HepG2 (cell line): ENCODE results near the gene BMERB1. TPM values are rescaled to one million over a fixed set of nuclear protein-coding genes. Genes with fewer than 3 reads are reported as not detected.

Experiments
- ATAC-seq: fragments of 200-7000 bp; cut with Tn5 transposase; 3 replicates; pipeline ENCODE4 v1.9.1; 2020; ENCODE audit warnings: mild to moderate bottlenecking, moderate library complexity
- BruUV-seq: library from RNA; stranded (reverse); fragments of 400-500 nt; replicated peaks from 2 replicates; lab custom pipeline; 2021; lab: Mats Ljungman, UMichigan
- CTCF ChIA-PET: fragments of 300-600 bp; formaldehyde crosslinking; extraction: SDS; loops from one replicate; lab custom pipeline; 2021; ENCODE audit warnings: low total read pairs, inconsistent platforms, low intra/inter-chr PET ratio; lab: Yijun Ruan, JAX
- POLR2A ChIA-PET: fragments of 350-600 bp; sonication (Branson Sonifier 250); formaldehyde crosslinking; loops from one replicate; lab custom pipeline; 2020; ENCODE audit warnings: antibody characterized with exemption, inconsistent platforms; lab: Yijun Ruan, JAX
- DNase-seq: peaks from one replicate; pipeline ENCODE4 v3.0.0-alpha.2; 2015; ENCODE audit warnings: low spot score
- FAIRE-seq: peaks from 3 replicates; lab custom pipeline; 2011; peaks lifted over from hg19 to GRCh38; lab: Jason Lieb, UNC
- H2AFZ ChIP-seq: one replicate; pipeline ENCODE4 v1.6.1; 2011; ENCODE audit warnings: low read length, inconsistent platforms
- H3K27ac ChIP-seq: fragments of 300-600 bp; 3 replicates; pipeline ENCODE4 v1.8.0; 2011; ENCODE audit warnings: mixed run types, mild to moderate bottlenecking, mixed read lengths, low read length, inconsistent platforms; ENCODE audit not compliant: insufficient read depth; ENCODE audit errors: extremely low read length
- H3K27me3 ChIP-seq, 2 experiments: fragments of 200-600 bp in 1 of 2; 2 replicates in 1 of 2; 3 replicates in 1 of 2; pipeline versions ENCODE4 v1.6.0 to v1.8.0; 2011; ENCODE audit warnings: low read length in 2 of 2, mild to moderate bottlenecking in 2 of 2, moderate library complexity in 2 of 2, inconsistent platforms in 1 of 2; ENCODE audit not compliant: insufficient read depth in 2 of 2, control insufficient read depth in 1 of 2
- H3K36me3 ChIP-seq, 2 experiments: fragments of 200-600 bp in 1 of 2; replicated peaks in 1 of 2; 2 replicates in 1 of 2; 3 replicates in 1 of 2; pipeline versions ENCODE4 v1.5.1 to v1.8.0; 2011; ENCODE audit warnings: low read length in 2 of 2, inconsistent platforms in 1 of 2; ENCODE audit not compliant: insufficient read depth in 2 of 2, control insufficient read depth in 1 of 2
- H3K4me1 ChIP-seq: 2 replicates; pipeline ENCODE4 v1.5.1; 2012; ENCODE audit warnings: low read length, inconsistent platforms; ENCODE audit not compliant: insufficient read depth
- H3K4me2 ChIP-seq: 2 replicates; pipeline ENCODE4 v1.6.0; 2011; ENCODE audit warnings: low read depth, low read length, inconsistent platforms
- H3K4me3 ChIP-seq, 3 experiments: fragments of 200-600 bp in 1 of 3; sonication (generic), shearing (Covaris generic) in 1 of 3; replicated peaks in 1 of 3; 2 replicates each; pipeline ENCODE4 v1.5.1; 2011 to 2016; ENCODE audit warnings: low read length in 3 of 3, inconsistent platforms in 2 of 3, low read depth in 2 of 3, mild to moderate bottlenecking in 2 of 3, control low read depth in 1 of 3, mixed read lengths in 1 of 3; ENCODE audit not compliant: insufficient read depth in 1 of 3
- H3K79me2 ChIP-seq: one replicate; pipeline ENCODE4 v1.6.1; 2011; ENCODE audit warnings: low read length, inconsistent platforms; ENCODE audit not compliant: insufficient read depth
- H3K9ac ChIP-seq: 2 replicates; pipeline ENCODE4 v1.6.0; 2011; ENCODE audit warnings: mild to moderate bottlenecking, low read depth, low read length, inconsistent platforms; ENCODE audit not compliant: insufficient read depth
- H3K9me3 ChIP-seq: 2 replicates; pipeline ENCODE4 v1.5.1; 2012; ENCODE audit warnings: mild to moderate bottlenecking, low read length
- H4K20me1 ChIP-seq: 2 replicates; pipeline ENCODE4 v1.6.0; 2011; ENCODE audit warnings: inconsistent platforms, mild to moderate bottlenecking, low read length, moderate library complexity; ENCODE audit not compliant: insufficient read depth
- BATF2 ChIP-seq: sonication (generic); formaldehyde crosslinking; IDR thresholded peaks from 2 replicates; pipeline ENCODE4 v1.8.0; 2022; ENCODE audit warnings: mild to moderate bottlenecking, missing genetic modification reagents, moderate library complexity
- CEBPB ChIP-seq: IDR thresholded peaks from 2 replicates; pipeline ENCODE4 v1.6.1; 2011; ENCODE audit warnings: low read depth, low read length, improper control_type of control experiment, borderline replicate concordance
- CERS6 ChIP-seq: sonication (generic); formaldehyde crosslinking; IDR thresholded peaks from 2 replicates; pipeline ENCODE4 v1.5.0; 2020; ENCODE audit warnings: missing genetic modification reagents
- DRAP1 ChIP-seq: IDR thresholded peaks from 2 replicates; pipeline ENCODE4 v1.6.1; 2016; ENCODE audit warnings: missing genetic modification reagents, missing compliant biosample characterization
- FOXO1 ChIP-seq: sonication (generic); formaldehyde crosslinking; IDR thresholded peaks from 2 replicates; pipeline ENCODE4 v1.4.0; 2020; ENCODE audit warnings: missing genetic modification reagents
- GZF1 ChIP-seq: sonication (generic); formaldehyde crosslinking; IDR thresholded peaks from 2 replicates; pipeline ENCODE4 v1.5.1; 2020; ENCODE audit warnings: mild to moderate bottlenecking, missing genetic modification reagents
- HNF1B ChIP-seq: sonication (generic); formaldehyde crosslinking; IDR thresholded peaks from 2 replicates; pipeline ENCODE4 v1.5.1; 2020; ENCODE audit warnings: mild to moderate bottlenecking, moderate library complexity, missing genetic modification reagents
- HNRNPK ChIP-seq: fragments of 200-400 bp; formaldehyde crosslinking; IDR thresholded peaks from 2 replicates; pipeline ENCODE4 v1.6.1; 2018; ENCODE audit warnings: low read length, low read depth, moderate library complexity, mild to moderate bottlenecking; ENCODE audit not compliant: poor library complexity, severe bottlenecking
- JARID2 ChIP-seq: sonication (generic); formaldehyde crosslinking; IDR thresholded peaks from 2 replicates; pipeline ENCODE4 v1.8.1; 2023; ENCODE audit warnings: missing genetic modification reagents, inconsistent platforms; ENCODE audit not compliant: insufficient replicate concordance
- NFE2L2 ChIP-seq: fragments of 150-350 bp; IDR thresholded peaks from 2 replicates; pipeline ENCODE4 v1.6.1; 2014; ENCODE audit warnings: low read length
- PHF20 ChIP-seq: sonication (generic); formaldehyde crosslinking; IDR thresholded peaks from 2 replicates; pipeline ENCODE4 v1.5.0; 2020; ENCODE audit warnings: mild to moderate bottlenecking, missing genetic modification reagents
- RFX1 ChIP-seq: fragments of 450-650 bp; IDR thresholded peaks from 2 replicates; pipeline ENCODE4 v1.6.1; 2017
- SMARCC2 ChIP-seq: fragments of 450-650 bp; IDR thresholded peaks from 2 replicates; pipeline ENCODE4 v1.6.1; 2017; ENCODE audit warnings: antibody characterized with exemption, mild to moderate bottlenecking
- SOX13 ChIP-seq, 3 experiments: fragments of 450-650 bp in 1 of 3; sonication (generic) in 1 of 3; formaldehyde crosslinking in 1 of 3; IDR thresholded peaks in 2 of 3; conservative IDR thresholded peaks in 1 of 3; 2 replicates each; pipeline versions ENCODE4 v1.5.0 to v1.6.1; 2016 to 2020; ENCODE audit warnings: antibody characterized with exemption in 1 of 3, mild to moderate bottlenecking in 1 of 3, missing compliant biosample characterization in 1 of 3, missing genetic modification reagents in 1 of 3, moderate library complexity in 1 of 3
- SSRP1 ChIP-seq: IDR thresholded peaks from 2 replicates; pipeline ENCODE4 v1.6.1; 2016; ENCODE audit warnings: control low read depth
- ZC3H13 ChIP-seq: sonication (generic); formaldehyde crosslinking; IDR thresholded peaks from 2 replicates; pipeline ENCODE4 v1.8.1; 2023; ENCODE audit warnings: mild to moderate bottlenecking, missing genetic modification reagents, moderate library complexity
- ZFP62 ChIP-seq: sonication (generic); formaldehyde crosslinking; IDR thresholded peaks from 2 replicates; pipeline ENCODE4 v1.4.0; 2020; ENCODE audit warnings: missing genetic modification reagents
- ZNF441 ChIP-seq: sonication (generic); formaldehyde crosslinking; IDR thresholded peaks from 2 replicates; pipeline ENCODE4 v1.7.0; 2021; ENCODE audit warnings: missing genetic modification reagents, borderline replicate concordance
- ZNF501 ChIP-seq: sonication (generic); formaldehyde crosslinking; IDR thresholded peaks from 2 replicates; pipeline ENCODE4 v1.5.1; 2020; ENCODE audit warnings: mild to moderate bottlenecking, moderate library complexity, missing genetic modification reagents
- ZNF570 ChIP-seq: sonication (generic); formaldehyde crosslinking; IDR thresholded peaks from 2 replicates; pipeline ENCODE4 v1.4.0; 2020; ENCODE audit warnings: mild to moderate bottlenecking, missing genetic modification reagents, borderline replicate concordance
- ZNF770 ChIP-seq: sonication (generic); formaldehyde crosslinking; IDR thresholded peaks from 2 replicates; pipeline ENCODE4 v1.5.0; 2020; ENCODE audit warnings: mild to moderate bottlenecking, missing genetic modification reagents
- WGBS: methylation state at CpG from one replicate; pipeline ENCODE4 v1.1.6; 2017; ENCODE audit warnings: low lambda C conversion rate; 5-methylcytosine and 5-hydroxymethylcytosine counted together
- in situ Hi-C: cut with HindIII; loops from 2 replicates; pipeline ENCODE4 v1.10.0; 2017; ENCODE audit warnings: low pct_unique_long_range_greater_than_20kb; ENCODE audit not compliant: extremely low pct_ligation_motif_present
- intact Hi-C: fragments of 100-400 bp; cut with micrococcal nuclease; formaldehyde crosslinking; loops from one replicate; pipeline ENCODE4 v1.10.0; 2022; ENCODE audit not compliant: unreplicated experiment
- polyA plus RNA-seq, 8 experiments: library from polyadenylated mRNA; depleted of rRNA in 3 of 8; stranded (reverse) in 7 of 8; unstranded in 1 of 8; fragments of >200 nt; fragmentation: Illumina TruSeq in 4 of 8; extraction: Trizol in 4 of 8; gene quantifications; 2 replicates each; pipeline versions ENCODE4 v1.2.1 to v1.2.3, GENCODE V29; 2011 to 2016; ENCODE audit warnings: low read depth in 4 of 8, missing spikeins in 1 of 8, mixed read lengths in 1 of 8; ENCODE audit not compliant: insufficient read depth in 1 of 8
- total RNA-seq, 5 experiments: library from RNA; depleted of rRNA; stranded (reverse); fragments of >200 nt; fragmentation: Illumina TruSeq; extraction: Trizol; gene quantifications; 2 replicates each; pipeline ENCODE4 v1.2.3, GENCODE V29; 2016; ENCODE audit warnings: low read depth in 1 of 5

Gene BMERB1
- total and polyA plus RNA-seq, 2 of the 13 experiments (the other 11 are each of a cell fraction or from before 2014, with no cell fraction given): 1.4 TPM

GRCh38 chr16:15547768-15548096 is 113.3 kb downstream of the BMERB1 start:
- CTCF ChIA-PET: interaction anchor here (1.1 kb wide), 1 partner anchor 120 kb away, joined by 4 read pairs; no protein-coding TSS in a partner anchor
- H3K4me1 ChIP-seq: peaks cover 43% of the 10 kb centered on the region
- no peak for FAIRE-seq
- no peaks in the 10 kb centered on the region for H3K9me3 ChIP-seq
- no peaks in the 10 kb centered on the region for H3K79me2 ChIP-seq
- POLR2A ChIA-PET: interaction anchor here (0.7 to 2.4 kb wide), 4 partner anchors 9 to 95 kb away, joined by 3 to 19 read pairs (median 8); partner anchors contain the start of gene MARF1
- ATAC-seq: no peak
- peak overlapping the region; percentile 58; the same call in 1 of the 2 replicates for H3K4me2 ChIP-seq
- no peaks in the 10 kb centered on the region for H4K20me1 ChIP-seq
- no peak overlapping the region for H3K27ac ChIP-seq
- in situ Hi-C loops: no loop called here
- H2AFZ ChIP-seq: peak overlapping the region; percentile 16
- BruUV-seq: no TSS peak
- H3K9ac ChIP-seq: no peak overlapping the region
- no peaks in the 10 kb centered on the region for H3K27me3 ChIP-seq
- intact Hi-C loops: no loop called here
- DNase-seq: no peak
- peak overlapping the region in 1 of 3 experiments; percentile 12; a peak in 1 of 6 replicates for H3K4me3 ChIP-seq
- no peaks in the 10 kb centered on the region for H3K36me3 ChIP-seq
- WGBS: 84% methylated on average over 6 of the region's 6 CpGs
- TF ChIP-seq BATF2 (CRISPR knock-in tag) (no peak), SOX13 (IDR thresholded peaks at IDR 0.05) (no peak), SOX13 (CRISPR knock-in tag; conservative IDR thresholded peaks at IDR 0.05 in 1 of 2, IDR thresholded peaks at IDR 0.05 in 1 of 2) (no peak), RFX1 (no peak), FOXO1 (CRISPR knock-in tag) (no peak), ZC3H13 (no peak), ZNF770 (CRISPR knock-in tag) (no peak), HNF1B (CRISPR knock-in tag) (no peak), ZNF501 (CRISPR knock-in tag) (no peak), JARID2 (no peak), GZF1 (CRISPR knock-in tag) (no peak), CEBPB (no peak), SSRP1 (no peak), PHF20 (CRISPR knock-in tag) (no peak), ZFP62 (no peak), ZNF441 (no peak), ZNF570 (no peak), DRAP1 (CRISPR knock-in tag) (no peak), HNRNPK (no peak), NFE2L2 (no peak), SMARCC2 (no peak), CERS6 (CRISPR knock-in tag) (no peak)
